Parathyroid adenoma (tissue), 2 donors: ENCODE data around the gene ZBTB37.

Experiments
- H2AFZ ChIP-seq: fragments of 300-600 bp; sonication (generic); one replicate; pipeline ENCODE4 v1.7.0; 2017; ENCODE audit warnings: antibody characterized with exemption, mild to moderate bottlenecking
- H3K27ac ChIP-seq: fragments of 300-600 bp; sonication (generic); one replicate; pipeline ENCODE4 v1.7.0; 2017
- H3K27me3 ChIP-seq: fragments of 300-600 bp; sonication (generic); one replicate; pipeline ENCODE4 v1.7.0; 2017; ENCODE audit warnings: low read length; ENCODE audit not compliant: control insufficient read depth, insufficient read depth
- H3K36me3 ChIP-seq: fragments of 300-600 bp; sonication (generic); one replicate; pipeline ENCODE4 v1.7.0; 2017; ENCODE audit warnings: low read length; ENCODE audit not compliant: control insufficient read depth, insufficient read depth
- H3K4me1 ChIP-seq: fragments of 300-600 bp; sonication (generic); one replicate; pipeline ENCODE4 v1.7.0; 2017; ENCODE audit warnings: control low read depth
- H3K4me2 ChIP-seq: fragments of 300-600 bp; sonication (generic); one replicate; pipeline ENCODE4 v1.7.0; 2017; ENCODE audit warnings: low read length
- H3K4me3 ChIP-seq: fragments of 300-600 bp; sonication (generic); one replicate; pipeline ENCODE4 v1.7.0; 2017; ENCODE audit warnings: low read depth, low read length
- H3K79me2 ChIP-seq: fragments of 300-600 bp; sonication (generic); one replicate; pipeline ENCODE4 v1.7.0; 2017; ENCODE audit warnings: control low read depth
- H3K9ac ChIP-seq: fragments of 300-600 bp; sonication (generic); one replicate; pipeline ENCODE4 v1.7.0; 2017; ENCODE audit warnings: mild to moderate bottlenecking
- H3K9me3 ChIP-seq: fragments of 300-600 bp; sonication (generic); one replicate; pipeline ENCODE4 v1.7.0; 2017; ENCODE audit warnings: low read length; ENCODE audit not compliant: control insufficient read depth
- TF ChIP-seq, protein P1 (sequence below): fragments of 300-600 bp; sonication (generic); IDR thresholded peaks from one replicate; pipeline ENCODE4 v1.7.0; 2017; ENCODE audit warnings: antibody characterized with exemption, mild to moderate bottlenecking
- donor health status: primary hyperparathyroidism.

The ZBTB37 gene

GRCh38 chr1:173916667-173917066, 48.5 kb downstream of the ZBTB37 start:
- Histone ChIP-seq H3K4me1 (no peaks in the 10 kb centered on the region), H3K9me3 (no peaks in the 10 kb centered on the region), H3K9ac (no peak overlapping the region), H3K27ac (no peak overlapping the region), H3K4me3 (no peak overlapping the region), H3K4me2 (no peak overlapping the region), H3K79me2 (no peaks in the 10 kb centered on the region), H3K27me3 (no peaks in the 10 kb centered on the region), H3K36me3 (no peaks in the 10 kb centered on the region), H2AFZ (no peak overlapping the region)
- TF ChIP-seq, protein P1, sequence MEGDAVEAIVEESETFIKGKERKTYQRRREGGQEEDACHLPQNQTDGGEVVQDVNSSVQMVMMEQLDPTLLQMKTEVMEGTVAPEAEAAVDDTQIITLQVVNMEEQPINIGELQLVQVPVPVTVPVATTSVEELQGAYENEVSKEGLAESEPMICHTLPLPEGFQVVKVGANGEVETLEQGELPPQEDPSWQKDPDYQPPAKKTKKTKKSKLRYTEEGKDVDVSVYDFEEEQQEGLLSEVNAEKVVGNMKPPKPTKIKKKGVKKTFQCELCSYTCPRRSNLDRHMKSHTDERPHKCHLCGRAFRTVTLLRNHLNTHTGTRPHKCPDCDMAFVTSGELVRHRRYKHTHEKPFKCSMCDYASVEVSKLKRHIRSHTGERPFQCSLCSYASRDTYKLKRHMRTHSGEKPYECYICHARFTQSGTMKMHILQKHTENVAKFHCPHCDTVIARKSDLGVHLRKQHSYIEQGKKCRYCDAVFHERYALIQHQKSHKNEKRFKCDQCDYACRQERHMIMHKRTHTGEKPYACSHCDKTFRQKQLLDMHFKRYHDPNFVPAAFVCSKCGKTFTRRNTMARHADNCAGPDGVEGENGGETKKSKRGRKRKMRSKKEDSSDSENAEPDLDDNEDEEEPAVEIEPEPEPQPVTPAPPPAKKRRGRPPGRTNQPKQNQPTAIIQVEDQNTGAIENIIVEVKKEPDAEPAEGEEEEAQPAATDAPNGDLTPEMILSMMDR = no peak

DNA sequence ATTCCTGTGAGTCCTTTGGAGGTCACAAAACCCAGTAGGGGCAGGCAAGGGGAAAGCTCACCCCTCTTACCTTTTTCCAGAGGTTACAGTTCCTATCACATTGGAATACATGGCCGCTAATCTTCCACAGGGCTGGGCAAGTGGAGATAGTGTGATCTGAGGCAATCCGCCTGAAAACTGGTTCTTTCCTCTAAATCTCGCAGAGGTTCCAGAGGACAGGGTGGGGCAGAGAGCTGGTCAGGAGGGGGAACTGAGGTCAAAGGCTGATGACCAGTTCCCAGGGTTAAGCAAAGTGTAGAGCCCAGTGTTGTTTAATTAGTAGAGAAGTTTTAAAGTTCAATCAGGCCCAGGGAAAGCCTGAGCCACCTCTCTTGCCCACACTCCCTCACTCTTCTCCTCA, 49.0 kb downstream of the ZBTB37 start, which contains the start of gene SERPINC1:
Gene SERPINC1, minus strand, starts transcription at position 179 of the 400 bp plus-strand sequence. Its CDS starts 68 bp downstream, at position 111.
- no peak within 1 kb of the TSS for H3K27ac ChIP-seq
- no peaks in the 10 kb centered on the region for H3K79me2 ChIP-seq
- no peaks in the 10 kb centered on the region for H3K36me3 ChIP-seq
- no peaks in the 10 kb centered on the region for H3K4me1 ChIP-seq
- no peak within 1 kb of the TSS for H3K4me3 ChIP-seq
- H3K9me3 ChIP-seq = no peaks in the 10 kb centered on the region
- no peak within 1 kb of the TSS for H2AFZ ChIP-seq
- no peak within 1 kb of the TSS for H3K9ac ChIP-seq
- H3K4me2 ChIP-seq = no peak within 1 kb of the TSS
- TF ChIP-seq, protein P1 = no peak
- H3K27me3 ChIP-seq = no peaks in the 10 kb centered on the region

DNA sequence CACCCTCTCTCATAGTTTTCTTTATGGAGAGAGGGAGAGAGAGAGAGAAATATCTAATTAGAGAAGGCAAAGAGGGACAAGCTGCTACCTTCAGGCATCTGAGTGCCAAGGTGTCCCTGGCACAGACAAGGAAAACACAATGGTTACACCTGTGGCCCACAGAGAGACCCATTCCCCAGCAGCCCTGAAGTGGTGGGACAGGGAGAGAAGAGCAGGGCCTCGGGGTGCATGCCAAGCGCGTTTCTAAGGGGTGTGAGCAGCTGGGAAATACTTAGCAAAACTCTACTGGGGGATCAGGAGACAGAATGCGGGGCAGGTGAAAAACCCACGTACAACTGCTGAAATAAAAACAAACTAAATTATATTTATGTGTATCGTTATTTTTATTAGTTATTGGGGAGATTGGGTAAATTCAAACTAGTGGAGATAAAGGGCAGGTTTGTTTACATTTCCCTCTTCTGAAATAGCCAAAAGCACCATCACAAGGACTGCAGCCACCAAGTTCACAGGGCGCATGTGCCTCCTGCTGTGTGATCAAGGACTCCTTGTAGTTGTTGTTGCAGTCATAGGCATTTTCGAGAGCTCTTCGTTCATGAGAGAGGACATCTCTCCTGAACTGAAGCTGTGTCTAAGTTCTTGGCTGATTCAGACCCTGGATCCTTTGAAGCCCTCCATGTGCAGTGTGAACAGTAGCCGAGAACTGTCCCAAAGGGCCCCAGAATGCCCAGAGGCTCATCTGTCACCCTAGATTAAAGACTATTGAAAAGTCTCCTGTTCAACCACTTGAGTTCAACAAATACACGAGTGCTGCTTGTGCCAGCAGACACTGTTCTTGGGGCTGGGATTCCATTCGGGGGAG, 49.7 kb downstream of the ZBTB37 start:
- Histone ChIP-seq H3K27ac (no peak overlapping the region), H2AFZ (no peak overlapping the region), H3K4me3 (no peak overlapping the region), H3K4me2 (no peak overlapping the region), H3K4me1 (no peaks in the 10 kb centered on the region), H3K9me3 (no peaks in the 10 kb centered on the region), H3K9ac (no peak overlapping the region), H3K27me3 (no peaks in the 10 kb centered on the region), H3K79me2 (no peaks in the 10 kb centered on the region), H3K36me3 (no peaks in the 10 kb centered on the region)
- TF ChIP-seq, protein P1 = no peak

- no peak overlapping the region for H3K9ac ChIP-seq
- TF ChIP-seq, protein P1 = no peak
- H3K27ac ChIP-seq = no peak overlapping the region
- H3K9me3 ChIP-seq = no peaks in the 10 kb centered on the region
- no peaks in the 10 kb centered on the region for H3K4me1 ChIP-seq
- H3K27me3 ChIP-seq = no peaks in the 10 kb centered on the region
- H3K79me2 ChIP-seq = no peaks in the 10 kb centered on the region
- no peak overlapping the region for H2AFZ ChIP-seq
- no peaks in the 10 kb centered on the region for H3K36me3 ChIP-seq
- H3K4me2 ChIP-seq = no peak overlapping the region
- H3K4me3 ChIP-seq = no peak overlapping the region
Measured at GRCh38 chr1:173920861-173921260, 52.7 kb downstream of the ZBTB37 start.
